ENCODE results near the gene NUP42.
A peak's percentile ranks its signal among the peaks of the same experiment; 100 is the strongest.
"Not testable (repeated sequence)": the region's sequence is repeated elsewhere in the genome, so short reads cannot be mapped to it uniquely, and the experiment has no call there.

Gene NUP42

GRCh38 chr7:23220690-23221305 lies 39.0 kb downstream of the NUP42 start:
- H3K18ac ChIP-seq (ENCODE audit: low read length): peak overlapping the region; percentile 83
- H3K79me1 ChIP-seq (ENCODE audit: low read depth, low read length): no peaks in the 10 kb centered on the region
- H4K8ac ChIP-seq (ENCODE audit: low read depth, low read length): no peak overlapping the region
- no peak for DNase-seq (ENCODE audit: low spot score)
- H2BK12ac ChIP-seq (ENCODE audit: low read length): peak overlapping the region; percentile 42
- H3K4me1 ChIP-seq (ENCODE audit: control insufficient read depth in 2 of 2, insufficient read depth in 1 of 2, low read depth in 1 of 2, low read length in 2 of 2): peaks cover 3 to 16% of the 10 kb centered on the region in 2 donors
- no peak overlapping the region for H3K4me3 ChIP-seq (ENCODE audit: low read length in 2 of 2)
- H3K9me3 ChIP-seq (replicated peaks in 1 of 2; ENCODE audit: control insufficient read depth in 2 of 2, insufficient read depth in 1 of 2, low read depth in 1 of 2, low read length in 2 of 2): no peaks in the 10 kb centered on the region
- H2BK15ac ChIP-seq (ENCODE audit: low read length): peak overlapping the region; percentile 62
- H3K27me3 ChIP-seq (ENCODE audit: control insufficient read depth in 3 of 3, insufficient read depth in 3 of 3, low read depth in 1 of 3, low read length in 3 of 3): no peaks in the 10 kb centered on the region
- no peak overlapping the region for H4K91ac ChIP-seq (ENCODE audit: low read depth, low read length, poor library complexity)
- peak overlapping the region; percentile 82 for H2BK120ac ChIP-seq (ENCODE audit: low read depth, low read length)
- no CpG with 5 or more reads among the region's 10 CpGs for WGBS, 2 donors (ENCODE audit: extremely low coverage in 2 of 2, insufficient read length in 2 of 2, insufficient replicate concordance in 1 of 2)
- peak overlapping the region; percentile 85 for H3K23ac ChIP-seq (ENCODE audit: low read depth, low read length, poor library complexity)
- no peak overlapping the region for H3K14ac ChIP-seq (ENCODE audit: low read length)
- H3K36me3 ChIP-seq (replicated peaks in 1 of 2; ENCODE audit: control insufficient read depth in 2 of 2, insufficient read depth in 2 of 2, low read length in 2 of 2): no peaks in the 10 kb centered on the region
- H3K27ac ChIP-seq (replicated peaks; ENCODE audit: low read length): peak overlapping the region; percentile 25
- no peak overlapping the region for H3K4ac ChIP-seq (ENCODE audit: low read length)
- no peak overlapping the region for H2BK5ac ChIP-seq (ENCODE audit: low read length)
- H3K9ac ChIP-seq (ENCODE audit: low read depth, low read length, poor library complexity): no peak overlapping the region
- peak overlapping the region; percentile 12 for H2AFZ ChIP-seq (ENCODE audit: low read length)
- H2AK5ac ChIP-seq (ENCODE audit: low read depth, low read length): peak overlapping the region; percentile 78
- H3K4me2 ChIP-seq (ENCODE audit: insufficient read depth, low read length, poor library complexity, severe bottlenecking): no peak overlapping the region

GRCh38 chr7:23222439-23223030 lies 40.7 kb downstream of the NUP42 start:
- Histone ChIP-seq H3K18ac (ENCODE audit: low read length) (no peak overlapping the region), H2BK120ac (ENCODE audit: low read depth, low read length) (no peak overlapping the region), H3K4me2 (ENCODE audit: insufficient read depth, low read length, poor library complexity, severe bottlenecking) (no peak overlapping the region), H3K27ac (replicated peaks; ENCODE audit: low read length) (no peak overlapping the region), H3K4me1 (ENCODE audit: control insufficient read depth in 2 of 2, insufficient read depth in 1 of 2, low read depth in 1 of 2, low read length in 2 of 2) (peaks cover 3 to 16% of the 10 kb centered on the region in 2 donors), H3K79me1 (ENCODE audit: low read depth, low read length) (no peaks in the 10 kb centered on the region), H3K23ac (ENCODE audit: low read depth, low read length, poor library complexity) (no peak overlapping the region), H2AK5ac (ENCODE audit: low read depth, low read length) (no peak overlapping the region), H4K91ac (ENCODE audit: low read depth, low read length, poor library complexity) (no peak overlapping the region), H2AFZ (ENCODE audit: low read length) (no peak overlapping the region), H3K4ac (ENCODE audit: low read length) (no peak overlapping the region), H3K36me3 (replicated peaks in 1 of 2; ENCODE audit: control insufficient read depth in 2 of 2, insufficient read depth in 2 of 2, low read length in 2 of 2) (no peaks in the 10 kb centered on the region), H3K9me3 (replicated peaks in 1 of 2; ENCODE audit: control insufficient read depth in 2 of 2, insufficient read depth in 1 of 2, low read depth in 1 of 2, low read length in 2 of 2) (no peaks in the 10 kb centered on the region), H3K9ac (ENCODE audit: low read depth, low read length, poor library complexity) (no peak overlapping the region), H4K8ac (ENCODE audit: low read depth, low read length) (no peak overlapping the region), H3K14ac (ENCODE audit: low read length) (no peak overlapping the region), H2BK5ac (ENCODE audit: low read length) (no peak overlapping the region), H2BK15ac (ENCODE audit: low read length) (no peak overlapping the region), H2BK12ac (ENCODE audit: low read length) (no peak overlapping the region), H3K4me3 (ENCODE audit: low read length in 2 of 2) (no peak overlapping the region), H3K27me3 (ENCODE audit: control insufficient read depth in 3 of 3, insufficient read depth in 3 of 3, low read depth in 1 of 3, low read length in 3 of 3) (no peaks in the 10 kb centered on the region)
- no peak for DNase-seq (ENCODE audit: low spot score)
- WGBS, 2 donors (ENCODE audit: extremely low coverage in 2 of 2, insufficient read length in 2 of 2, insufficient replicate concordance in 1 of 2): no CpG with 5 or more reads among the region's 5 CpGs

- H4K8ac ChIP-seq (ENCODE audit: low read depth, low read length); H4K91ac ChIP-seq (ENCODE audit: low read depth, low read length, poor library complexity); H3K9ac ChIP-seq (ENCODE audit: low read depth, low read length, poor library complexity); H3K23ac ChIP-seq (ENCODE audit: low read depth, low read length, poor library complexity); H3K4ac ChIP-seq (ENCODE audit: low read length); H3K4me3 ChIP-seq (ENCODE audit: low read length in 2 of 2); H3K27ac ChIP-seq (replicated peaks; ENCODE audit: low read length); H3K4me2 ChIP-seq (ENCODE audit: insufficient read depth, low read length, poor library complexity, severe bottlenecking); H3K36me3 ChIP-seq (replicated peaks in 1 of 2; ENCODE audit: control insufficient read depth in 2 of 2, insufficient read depth in 2 of 2, low read length in 2 of 2); H3K14ac ChIP-seq (ENCODE audit: low read length); H2AK5ac ChIP-seq (ENCODE audit: low read depth, low read length); H2BK15ac ChIP-seq (ENCODE audit: low read length); DNase-seq (ENCODE audit: low spot score); H2BK5ac ChIP-seq (ENCODE audit: low read length); H2BK12ac ChIP-seq (ENCODE audit: low read length); H2AFZ ChIP-seq (ENCODE audit: low read length); H3K9me3 ChIP-seq (replicated peaks in 1 of 2; ENCODE audit: control insufficient read depth in 2 of 2, insufficient read depth in 1 of 2, low read depth in 1 of 2, low read length in 2 of 2); H3K79me1 ChIP-seq (ENCODE audit: low read depth, low read length); H2BK120ac ChIP-seq (ENCODE audit: low read depth, low read length); H3K27me3 ChIP-seq (ENCODE audit: control insufficient read depth in 3 of 3, insufficient read depth in 3 of 3, low read depth in 1 of 3, low read length in 3 of 3); H3K18ac ChIP-seq (ENCODE audit: low read length): not testable (repeated sequence)
- WGBS, 2 donors (ENCODE audit: extremely low coverage in 2 of 2, insufficient read length in 2 of 2, insufficient replicate concordance in 1 of 2): no CpG with 5 or more reads among the region's 4 CpGs
- H3K4me1 ChIP-seq (ENCODE audit: control insufficient read depth in 2 of 2, insufficient read depth in 1 of 2, low read depth in 1 of 2, low read length in 2 of 2): peaks cover 3 to 16% of the 10 kb centered on the region in 2 donors
Observed at GRCh38 chr7:23224364-23224763, 42.5 kb downstream of the NUP42 start.

GRCh38 chr7:23226844-23227450 lies 45.1 kb downstream of the NUP42 start:
- WGBS, 2 donors (ENCODE audit: extremely low coverage in 2 of 2, insufficient read length in 2 of 2, insufficient replicate concordance in 1 of 2): no CpG with 5 or more reads among the region's 4 CpGs
- H2BK120ac ChIP-seq (ENCODE audit: low read depth, low read length): no peak overlapping the region
- no peak overlapping the region for H2AK5ac ChIP-seq (ENCODE audit: low read depth, low read length)
- H3K4me3 ChIP-seq (ENCODE audit: low read length in 2 of 2): no peak overlapping the region
- H3K36me3 ChIP-seq (replicated peaks in 1 of 2; ENCODE audit: control insufficient read depth in 2 of 2, insufficient read depth in 2 of 2, low read length in 2 of 2): no peaks in the 10 kb centered on the region
- no peaks in the 10 kb centered on the region for H3K27me3 ChIP-seq (ENCODE audit: control insufficient read depth in 3 of 3, insufficient read depth in 3 of 3, low read depth in 1 of 3, low read length in 3 of 3)
- no peak overlapping the region for H2BK15ac ChIP-seq (ENCODE audit: low read length)
- H3K79me1 ChIP-seq (ENCODE audit: low read depth, low read length): no peaks in the 10 kb centered on the region
- H2BK12ac ChIP-seq (ENCODE audit: low read length): no peak overlapping the region
- no peak for DNase-seq (ENCODE audit: low spot score)
- no peak overlapping the region for H2BK5ac ChIP-seq (ENCODE audit: low read length)
- H3K14ac ChIP-seq (ENCODE audit: low read length): no peak overlapping the region
- no peak overlapping the region for H3K4ac ChIP-seq (ENCODE audit: low read length)
- H3K4me2 ChIP-seq (ENCODE audit: insufficient read depth, low read length, poor library complexity, severe bottlenecking): no peak overlapping the region
- no peak overlapping the region for H3K27ac ChIP-seq (replicated peaks; ENCODE audit: low read length)
- no peak overlapping the region for H3K18ac ChIP-seq (ENCODE audit: low read length)
- H3K9ac ChIP-seq (ENCODE audit: low read depth, low read length, poor library complexity): no peak overlapping the region
- no peak overlapping the region for H4K8ac ChIP-seq (ENCODE audit: low read depth, low read length)
- peaks cover 0 to 9% of the 10 kb centered on the region in 2 donors for H3K4me1 ChIP-seq (ENCODE audit: control insufficient read depth in 2 of 2, insufficient read depth in 1 of 2, low read depth in 1 of 2, low read length in 2 of 2)
- peaks cover 3% of the 10 kb centered on the region in 2 donors for H3K9me3 ChIP-seq (replicated peaks in 1 of 2; ENCODE audit: control insufficient read depth in 2 of 2, insufficient read depth in 1 of 2, low read depth in 1 of 2, low read length in 2 of 2)
- H3K23ac ChIP-seq (ENCODE audit: low read depth, low read length, poor library complexity): no peak overlapping the region
- no peak overlapping the region for H4K91ac ChIP-seq (ENCODE audit: low read depth, low read length, poor library complexity)
- no peak overlapping the region for H2AFZ ChIP-seq (ENCODE audit: low read length)

Measured in neuronal stem cell (in vitro differentiated cells).